ENCODE measurements around the gene JAZF1.

DNA sequence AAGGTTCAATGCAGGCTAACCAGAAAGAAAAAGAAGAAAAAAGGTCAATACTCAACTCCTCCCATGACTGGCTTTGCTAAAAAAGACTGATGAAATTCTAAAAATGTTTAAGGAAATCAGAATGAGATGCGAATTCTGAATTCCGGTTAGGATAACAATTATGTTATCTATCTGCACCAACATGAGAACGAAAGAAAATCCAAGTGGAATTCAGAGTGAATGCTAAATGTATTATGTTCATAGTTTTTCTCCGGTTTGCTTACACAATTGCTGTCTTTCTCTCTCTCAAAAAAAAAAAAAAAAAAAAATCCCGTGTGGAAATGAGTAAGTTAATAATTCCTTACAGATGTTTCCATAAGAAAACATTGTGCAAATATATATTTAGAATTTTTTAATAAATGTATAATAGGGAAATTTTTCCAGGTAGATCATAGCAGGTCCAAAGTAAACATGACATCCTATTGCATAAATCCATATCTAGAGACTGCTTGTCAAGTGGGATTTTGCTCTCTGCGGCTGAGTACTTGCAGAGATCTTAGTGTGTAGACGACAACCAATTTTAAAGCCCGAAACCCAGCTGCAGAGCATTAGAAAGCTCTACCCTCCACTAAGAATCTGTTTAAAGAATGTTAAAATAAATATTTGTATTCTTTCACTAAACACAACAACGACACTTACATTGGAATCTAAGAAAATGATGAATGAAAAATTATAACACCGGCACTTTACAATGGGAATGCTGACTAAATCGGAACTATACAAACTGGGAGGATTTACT, 104.0 kb downstream of the JAZF1 start:
- TF ChIP-seq CTCF (IDR thresholded peaks at IDR 0.05) (no peak), POLR2A (IDR thresholded peaks at IDR 0.05) (no peak)
